WTC11 (cell line): ENCODE data around the gene LOXL1.

Experiments used
- CBFB ChIP-seq: sonication (generic); formaldehyde crosslinking; IDR thresholded peaks from 2 replicates; pipeline ENCODE4 v1.8.1; 2022; ENCODE audit warnings: mild to moderate bottlenecking, low read depth, missing genetic modification reagents
- GABPB1 ChIP-seq: sonication (generic); formaldehyde crosslinking; IDR thresholded peaks from 2 replicates; pipeline ENCODE4 v1.8.1; 2023; ENCODE audit warnings: mild to moderate bottlenecking, missing genetic modification reagents
- JUN ChIP-seq: sonication (generic); formaldehyde crosslinking; IDR thresholded peaks from 2 replicates; pipeline ENCODE4 v1.8.0; 2023; ENCODE audit warnings: mild to moderate bottlenecking, missing genetic modification reagents
- NFYB ChIP-seq: sonication (generic); formaldehyde crosslinking; conservative IDR thresholded peaks from 2 replicates; pipeline ENCODE4 v1.8.0; 2022; ENCODE audit warnings: low read depth, missing genetic modification reagents
- NR3C1 ChIP-seq: sonication (generic); formaldehyde crosslinking; conservative IDR thresholded peaks from 2 replicates; pipeline ENCODE4 v1.8.1; 2023; ENCODE audit warnings: low read depth, mild to moderate bottlenecking, missing genetic modification reagents
- TEAD1 ChIP-seq: sonication (generic); formaldehyde crosslinking; IDR thresholded peaks from 2 replicates; pipeline ENCODE4 v1.8.0; 2022; ENCODE audit warnings: mild to moderate bottlenecking, missing genetic modification reagents
- ZNF138 ChIP-seq: sonication (generic); formaldehyde crosslinking; conservative IDR thresholded peaks from 2 replicates; pipeline ENCODE4 v1.8.1; 2022; ENCODE audit warnings: mild to moderate bottlenecking, moderate library complexity, missing genetic modification reagents
- ZNF232 ChIP-seq: sonication (generic); formaldehyde crosslinking; IDR thresholded peaks from 2 replicates; pipeline ENCODE4 v1.8.0; 2022; ENCODE audit warnings: mild to moderate bottlenecking, missing genetic modification reagents
- TF ChIP-seq, protein P1 (sequence below): sonication (generic); formaldehyde crosslinking; IDR thresholded peaks from 2 replicates; pipeline ENCODE4 v1.8.0; 2022; ENCODE audit warnings: mild to moderate bottlenecking, missing genetic modification reagents
- TF ChIP-seq, protein P2 (sequence below): fragments of 200-600 bp; IDR thresholded peaks from 2 replicates; pipeline ENCODE4 v1.8.0; 2022; ENCODE audit warnings: antibody characterized with exemption
- TF ChIP-seq, protein P3 (sequence below): fragments of 250-450 bp; sonication (Bioruptor Pico); IDR thresholded peaks from 2 replicates; pipeline ENCODE4 v1.9.0; 2021; ENCODE audit warnings: mild to moderate bottlenecking
- TF ChIP-seq, protein P4 (sequence below): sonication (generic); formaldehyde crosslinking; IDR thresholded peaks from 2 replicates; pipeline ENCODE4 v1.8.1; 2023; ENCODE audit warnings: mild to moderate bottlenecking, missing genetic modification reagents
- TF ChIP-seq, protein P5 (sequence below): sonication (generic); formaldehyde crosslinking; conservative IDR thresholded peaks from 2 replicates; pipeline ENCODE4 v1.8.1; 2022; ENCODE audit warnings: mild to moderate bottlenecking, missing genetic modification reagents

DNA sequence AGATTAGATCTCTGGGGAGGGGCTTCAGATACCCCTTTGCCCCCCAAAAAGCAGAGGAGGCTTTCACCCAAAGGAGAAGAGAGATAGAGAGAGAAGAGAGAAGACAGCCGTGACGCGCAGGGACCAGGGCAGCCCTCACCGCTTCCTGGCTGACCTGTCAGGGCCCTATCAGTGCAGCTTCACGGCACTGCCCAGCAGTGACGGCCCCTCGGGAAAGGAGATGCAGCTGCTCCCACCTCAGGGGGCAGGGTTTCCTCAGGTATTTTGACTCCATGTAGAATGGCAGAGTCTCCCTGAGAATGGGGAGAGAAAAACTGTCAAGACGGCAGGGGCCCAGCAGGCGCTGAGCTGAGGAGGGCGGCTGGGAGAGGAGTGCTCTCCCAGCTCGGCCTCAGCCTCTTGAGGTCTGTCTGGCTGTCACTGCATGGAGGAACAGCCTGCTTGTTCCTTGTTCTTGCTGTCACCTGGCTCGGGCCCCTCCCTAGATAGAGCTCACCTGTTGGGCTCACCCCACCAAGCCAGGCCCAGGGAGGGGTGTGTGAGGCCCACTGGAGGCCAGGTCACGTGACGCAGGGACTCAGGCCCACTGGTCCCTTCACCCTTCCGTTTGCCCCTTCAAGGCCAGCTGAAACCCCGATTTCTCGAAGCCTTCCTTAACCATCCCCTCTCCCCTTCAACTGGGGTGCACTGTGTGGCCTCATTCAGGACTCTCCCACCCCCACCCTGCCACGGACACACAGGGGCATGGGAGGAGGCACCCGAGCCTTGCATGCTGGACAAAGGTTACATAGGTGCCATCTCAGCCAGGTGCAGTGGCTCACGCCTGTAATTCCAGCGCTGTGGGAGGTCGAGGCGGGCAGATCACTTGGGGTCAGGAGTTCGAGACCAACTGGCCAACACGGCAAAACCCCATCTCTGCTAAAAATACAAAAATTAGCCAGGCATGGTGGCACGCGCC is 28.2 kb downstream of the LOXL1 start:
- no peak for TF ChIP-seq ZNF232 (CRISPR knock-in tag)
- TF ChIP-seq, protein P1, sequence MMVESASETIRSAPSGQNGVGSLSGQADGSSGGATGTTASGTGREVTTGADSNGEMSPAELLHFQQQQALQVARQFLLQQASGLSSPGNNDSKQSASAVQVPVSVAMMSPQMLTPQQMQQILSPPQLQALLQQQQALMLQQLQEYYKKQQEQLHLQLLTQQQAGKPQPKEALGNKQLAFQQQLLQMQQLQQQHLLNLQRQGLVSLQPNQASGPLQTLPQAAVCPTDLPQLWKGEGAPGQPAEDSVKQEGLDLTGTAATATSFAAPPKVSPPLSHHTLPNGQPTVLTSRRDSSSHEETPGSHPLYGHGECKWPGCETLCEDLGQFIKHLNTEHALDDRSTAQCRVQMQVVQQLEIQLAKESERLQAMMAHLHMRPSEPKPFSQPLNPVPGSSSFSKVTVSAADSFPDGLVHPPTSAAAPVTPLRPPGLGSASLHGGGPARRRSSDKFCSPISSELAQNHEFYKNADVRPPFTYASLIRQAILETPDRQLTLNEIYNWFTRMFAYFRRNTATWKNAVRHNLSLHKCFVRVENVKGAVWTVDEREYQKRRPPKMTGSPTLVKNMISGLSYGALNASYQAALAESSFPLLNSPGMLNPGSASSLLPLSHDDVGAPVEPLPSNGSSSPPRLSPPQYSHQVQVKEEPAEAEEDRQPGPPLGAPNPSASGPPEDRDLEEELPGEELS (CRISPR knock-in tag) = no peak
- TF ChIP-seq CBFB = no peak
- no peak for TF ChIP-seq NFYB
- TF ChIP-seq, protein P2, sequence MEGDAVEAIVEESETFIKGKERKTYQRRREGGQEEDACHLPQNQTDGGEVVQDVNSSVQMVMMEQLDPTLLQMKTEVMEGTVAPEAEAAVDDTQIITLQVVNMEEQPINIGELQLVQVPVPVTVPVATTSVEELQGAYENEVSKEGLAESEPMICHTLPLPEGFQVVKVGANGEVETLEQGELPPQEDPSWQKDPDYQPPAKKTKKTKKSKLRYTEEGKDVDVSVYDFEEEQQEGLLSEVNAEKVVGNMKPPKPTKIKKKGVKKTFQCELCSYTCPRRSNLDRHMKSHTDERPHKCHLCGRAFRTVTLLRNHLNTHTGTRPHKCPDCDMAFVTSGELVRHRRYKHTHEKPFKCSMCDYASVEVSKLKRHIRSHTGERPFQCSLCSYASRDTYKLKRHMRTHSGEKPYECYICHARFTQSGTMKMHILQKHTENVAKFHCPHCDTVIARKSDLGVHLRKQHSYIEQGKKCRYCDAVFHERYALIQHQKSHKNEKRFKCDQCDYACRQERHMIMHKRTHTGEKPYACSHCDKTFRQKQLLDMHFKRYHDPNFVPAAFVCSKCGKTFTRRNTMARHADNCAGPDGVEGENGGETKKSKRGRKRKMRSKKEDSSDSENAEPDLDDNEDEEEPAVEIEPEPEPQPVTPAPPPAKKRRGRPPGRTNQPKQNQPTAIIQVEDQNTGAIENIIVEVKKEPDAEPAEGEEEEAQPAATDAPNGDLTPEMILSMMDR = no peak
- TF ChIP-seq, protein P3, sequence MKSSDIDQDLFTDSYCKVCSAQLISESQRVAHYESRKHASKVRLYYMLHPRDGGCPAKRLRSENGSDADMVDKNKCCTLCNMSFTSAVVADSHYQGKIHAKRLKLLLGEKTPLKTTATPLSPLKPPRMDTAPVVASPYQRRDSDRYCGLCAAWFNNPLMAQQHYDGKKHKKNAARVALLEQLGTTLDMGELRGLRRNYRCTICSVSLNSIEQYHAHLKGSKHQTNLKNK (CRISPR knock-in tag) = no peak
- TF ChIP-seq ZNF138 = no peak
- TF ChIP-seq NR3C1 (CRISPR knock-in tag) = no peak
- TF ChIP-seq, protein P4, sequence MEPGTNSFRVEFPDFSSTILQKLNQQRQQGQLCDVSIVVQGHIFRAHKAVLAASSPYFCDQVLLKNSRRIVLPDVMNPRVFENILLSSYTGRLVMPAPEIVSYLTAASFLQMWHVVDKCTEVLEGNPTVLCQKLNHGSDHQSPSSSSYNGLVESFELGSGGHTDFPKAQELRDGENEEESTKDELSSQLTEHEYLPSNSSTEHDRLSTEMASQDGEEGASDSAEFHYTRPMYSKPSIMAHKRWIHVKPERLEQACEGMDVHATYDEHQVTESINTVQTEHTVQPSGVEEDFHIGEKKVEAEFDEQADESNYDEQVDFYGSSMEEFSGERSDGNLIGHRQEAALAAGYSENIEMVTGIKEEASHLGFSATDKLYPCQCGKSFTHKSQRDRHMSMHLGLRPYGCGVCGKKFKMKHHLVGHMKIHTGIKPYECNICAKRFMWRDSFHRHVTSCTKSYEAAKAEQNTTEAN (CRISPR knock-in tag) = no peak
- no peak for TF ChIP-seq GABPB1 (CRISPR knock-in tag)
- TF ChIP-seq JUN (CRISPR knock-in tag) = no peak
- no peak for TF ChIP-seq TEAD1
- TF ChIP-seq, protein P5, sequence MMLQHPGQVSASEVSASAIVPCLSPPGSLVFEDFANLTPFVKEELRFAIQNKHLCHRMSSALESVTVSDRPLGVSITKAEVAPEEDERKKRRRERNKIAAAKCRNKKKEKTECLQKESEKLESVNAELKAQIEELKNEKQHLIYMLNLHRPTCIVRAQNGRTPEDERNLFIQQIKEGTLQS (CRISPR knock-in tag) = no peak
